ENCODE measurements around the gene CXCR4.

DNA sequence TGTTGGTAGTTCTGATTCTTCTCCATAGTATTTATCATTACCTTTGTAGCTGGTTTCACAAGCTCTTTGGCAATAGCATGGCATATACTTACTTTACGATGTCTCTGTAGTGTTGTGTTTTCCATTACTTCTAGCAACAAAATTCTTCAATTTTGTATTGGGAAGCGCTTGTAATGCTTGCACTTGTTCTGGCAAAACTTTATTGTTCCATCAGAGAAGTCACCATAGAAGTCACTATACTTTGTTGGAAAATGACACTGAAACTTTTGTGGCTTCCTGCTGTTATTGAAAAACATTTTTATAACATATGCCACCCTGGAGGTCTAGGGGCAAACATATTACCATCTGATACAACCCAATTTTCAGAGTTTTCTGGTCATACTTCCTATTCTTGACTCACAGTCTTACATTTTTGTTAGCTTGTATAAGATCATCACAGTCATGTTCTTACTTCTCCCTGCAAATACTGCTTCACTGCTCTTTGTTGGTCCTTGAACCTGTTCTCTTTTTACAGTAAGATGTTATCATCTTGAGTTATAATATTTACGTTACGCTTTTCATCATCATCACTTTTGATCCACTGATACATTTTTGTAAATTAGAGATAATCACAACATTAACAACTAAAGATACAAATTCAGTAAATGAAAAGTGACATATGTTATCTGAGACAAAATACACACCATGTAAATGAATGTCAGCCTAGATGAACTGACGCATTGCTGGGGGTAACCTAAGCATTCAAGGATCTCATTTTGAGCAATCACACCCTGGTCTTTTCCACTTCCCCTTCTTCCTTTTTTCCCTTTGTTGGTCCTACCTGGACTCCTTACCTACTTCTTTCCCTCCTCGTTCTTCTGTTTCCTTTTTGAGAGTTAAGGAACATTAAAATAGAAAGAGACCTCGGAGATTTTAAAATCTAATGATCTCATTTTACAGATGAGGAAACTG lies 33.3 kb upstream of the CXCR4 start:
- TF ChIP-seq, protein P1, sequence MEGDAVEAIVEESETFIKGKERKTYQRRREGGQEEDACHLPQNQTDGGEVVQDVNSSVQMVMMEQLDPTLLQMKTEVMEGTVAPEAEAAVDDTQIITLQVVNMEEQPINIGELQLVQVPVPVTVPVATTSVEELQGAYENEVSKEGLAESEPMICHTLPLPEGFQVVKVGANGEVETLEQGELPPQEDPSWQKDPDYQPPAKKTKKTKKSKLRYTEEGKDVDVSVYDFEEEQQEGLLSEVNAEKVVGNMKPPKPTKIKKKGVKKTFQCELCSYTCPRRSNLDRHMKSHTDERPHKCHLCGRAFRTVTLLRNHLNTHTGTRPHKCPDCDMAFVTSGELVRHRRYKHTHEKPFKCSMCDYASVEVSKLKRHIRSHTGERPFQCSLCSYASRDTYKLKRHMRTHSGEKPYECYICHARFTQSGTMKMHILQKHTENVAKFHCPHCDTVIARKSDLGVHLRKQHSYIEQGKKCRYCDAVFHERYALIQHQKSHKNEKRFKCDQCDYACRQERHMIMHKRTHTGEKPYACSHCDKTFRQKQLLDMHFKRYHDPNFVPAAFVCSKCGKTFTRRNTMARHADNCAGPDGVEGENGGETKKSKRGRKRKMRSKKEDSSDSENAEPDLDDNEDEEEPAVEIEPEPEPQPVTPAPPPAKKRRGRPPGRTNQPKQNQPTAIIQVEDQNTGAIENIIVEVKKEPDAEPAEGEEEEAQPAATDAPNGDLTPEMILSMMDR (IDR thresholded peaks at IDR 0.05) = no peak
- TF ChIP-seq EZH2 (IDR thresholded peaks at IDR 0.05; ENCODE audit: borderline replicate concordance, insufficient read depth, low read depth, low read length, poor library complexity, severe bottlenecking) = no peak
